ENCODE results near the gene FCHSD2. TPM values are rescaled to one million over a fixed set of nuclear protein-coding genes. Genes with fewer than 3 reads are reported as not detected.

The FCHSD2 gene
- total and polyA plus RNA-seq, 9 donors = 18.6 to 68.5 (median 53.8) TPM

GRCh38 chr11:72833083-72833733, 308.9 kb downstream of the FCHSD2 start:
- Histone ChIP-seq H3K36me3 (no peaks in the 10 kb centered on the region), H3K27ac (peak overlapping the region; percentile 27 to 31)
- intact Hi-C loops (cut with DNase I) = loop anchor here in 3 of 4 donors (5.0 to 10.0 kb wide), 5 partner anchors 309 to 502 kb away; partner anchors contain the start of gene FCHSD2 (in 2 of the 3)

GRCh38 chr11:72832301-72833082, 309.6 kb downstream of the FCHSD2 start:
- Histone ChIP-seq H3K36me3 (no peaks in the 10 kb centered on the region), H3K9me3 (no peaks in the 10 kb centered on the region), H3K4me3 (no peak overlapping the region), H3K27me3 (no peaks in the 10 kb centered on the region), H3K27ac (peak overlapping the region in 1 of 2 donors; percentile 31), H3K4me1 (ENCODE audit: insufficient read depth) (peaks cover 35% of the 10 kb centered on the region)
- intact Hi-C loops (cut with DNase I) = loop anchor here in 3 of 4 donors (5.0 to 10.0 kb wide), 5 partner anchors 310 to 502 kb away; partner anchors contain the start of gene FCHSD2 (in 2 of the 3)
- WGBS, 3 donors = 64 to 71% (median 67%) methylated on average over 9 of the region's 9 CpGs
- peak in 1 of 5 donors; percentile 27 for DNase-seq
- no peak for TF ChIP-seq EP300 (IDR thresholded peaks at IDR 0.05)
- TF ChIP-seq CTCF (IDR thresholded peaks at IDR 0.05) = no peak

More at GRCh38 chr11:72833083-72833733, 308.9 kb downstream of the FCHSD2 start:
- H3K4me1 ChIP-seq (ENCODE audit: insufficient read depth) = peaks cover 35% of the 10 kb centered on the region
- no peak for DNase-seq
- no peaks in the 10 kb centered on the region for H3K9me3 ChIP-seq
- no peak overlapping the region for H3K4me3 ChIP-seq
- no peak for TF ChIP-seq EP300 (IDR thresholded peaks at IDR 0.05)
- TF ChIP-seq POLR2A (IDR thresholded peaks at IDR 0.05) = no peak
- no peak for TF ChIP-seq CTCF (IDR thresholded peaks at IDR 0.05)
- 92 to 94% (median 93%) methylated on average over 5 of the region's 5 CpGs for WGBS, 3 donors
- H3K27me3 ChIP-seq = no peaks in the 10 kb centered on the region

- no peaks in the 10 kb centered on the region for H3K9me3 ChIP-seq
- peak overlapping the region; percentile 1 to 31 for H3K27ac ChIP-seq
- H3K36me3 ChIP-seq = no peaks in the 10 kb centered on the region
- peak; percentile 78 to 89 (median 87) for DNase-seq
- H3K4me3 ChIP-seq = no peak overlapping the region
- H3K27me3 ChIP-seq = no peaks in the 10 kb centered on the region
- WGBS, 3 donors = 38 to 47% (median 39%) methylated on average over 13 of the region's 13 CpGs
- intact Hi-C loops (cut with DNase I) = loop anchor here in 3 of 4 donors (2.0 to 10.0 kb wide), 6 partner anchors 311 to 503 kb away; partner anchors contain the start of gene FCHSD2 (in 2 of the 3)
- peaks cover 34% of the 10 kb centered on the region for H3K4me1 ChIP-seq (ENCODE audit: insufficient read depth)
- TF ChIP-seq EP300 (IDR thresholded peaks at IDR 0.05) = no peak
- TF ChIP-seq CTCF (IDR thresholded peaks at IDR 0.05) = peak; percentile 76 to 96 (median 94)
- TF ChIP-seq POLR2A (IDR thresholded peaks at IDR 0.05) = no peak
Observed at GRCh38 chr11:72831521-72832300, 310.4 kb downstream of the FCHSD2 start.
